GM10248 (cell line): Measurements from ENCODE around the gene PEX5L.

Experiments
- CTCF ChIA-PET: fragments of 300-600 bp; sonication (Branson Sonifier 250); formaldehyde crosslinking; extraction: SDS; loops from one replicate; lab custom pipeline; 2021; ENCODE audit warnings: antibody characterized with exemption; lab: Yijun Ruan, JAX
- POLR2A ChIA-PET: fragments of 350-650 bp; sonication (Branson Sonifier 250); formaldehyde crosslinking; extraction: SDS; loops from one replicate; lab custom pipeline; 2020; ENCODE audit warnings: antibody characterized with exemption; lab: Yijun Ruan, JAX
- DNase-seq: peaks from one replicate; pipeline ENCODE4 v3.0.0; 2012; ENCODE audit errors: extremely low spot score
- TF ChIP-seq, protein P1 (sequence below): IDR thresholded peaks from 2 replicates; pipeline ENCODE4 v1.5.1; 2012; ENCODE audit warnings: mild to moderate bottlenecking, low read depth; ENCODE audit errors: extremely low read depth, missing control alignments, control extremely low read depth

The PEX5L gene

GRCh38 chr3:180070925-180071324 is 34.2 kb upstream of the PEX5L start:
- ChIA-PET POLR2A (no interaction called here), CTCF (no interaction called here)
- TF ChIP-seq, protein P1, sequence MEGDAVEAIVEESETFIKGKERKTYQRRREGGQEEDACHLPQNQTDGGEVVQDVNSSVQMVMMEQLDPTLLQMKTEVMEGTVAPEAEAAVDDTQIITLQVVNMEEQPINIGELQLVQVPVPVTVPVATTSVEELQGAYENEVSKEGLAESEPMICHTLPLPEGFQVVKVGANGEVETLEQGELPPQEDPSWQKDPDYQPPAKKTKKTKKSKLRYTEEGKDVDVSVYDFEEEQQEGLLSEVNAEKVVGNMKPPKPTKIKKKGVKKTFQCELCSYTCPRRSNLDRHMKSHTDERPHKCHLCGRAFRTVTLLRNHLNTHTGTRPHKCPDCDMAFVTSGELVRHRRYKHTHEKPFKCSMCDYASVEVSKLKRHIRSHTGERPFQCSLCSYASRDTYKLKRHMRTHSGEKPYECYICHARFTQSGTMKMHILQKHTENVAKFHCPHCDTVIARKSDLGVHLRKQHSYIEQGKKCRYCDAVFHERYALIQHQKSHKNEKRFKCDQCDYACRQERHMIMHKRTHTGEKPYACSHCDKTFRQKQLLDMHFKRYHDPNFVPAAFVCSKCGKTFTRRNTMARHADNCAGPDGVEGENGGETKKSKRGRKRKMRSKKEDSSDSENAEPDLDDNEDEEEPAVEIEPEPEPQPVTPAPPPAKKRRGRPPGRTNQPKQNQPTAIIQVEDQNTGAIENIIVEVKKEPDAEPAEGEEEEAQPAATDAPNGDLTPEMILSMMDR, result no peak
- DNase-seq, result no peak

- CTCF ChIA-PET, result no interaction called here
- TF ChIP-seq, protein P1, result no peak
- POLR2A ChIA-PET, result no interaction called here
- no peak for DNase-seq
Observed at GRCh38 chr3:180068023-180068422, 31.3 kb upstream of the PEX5L start.

DNA sequence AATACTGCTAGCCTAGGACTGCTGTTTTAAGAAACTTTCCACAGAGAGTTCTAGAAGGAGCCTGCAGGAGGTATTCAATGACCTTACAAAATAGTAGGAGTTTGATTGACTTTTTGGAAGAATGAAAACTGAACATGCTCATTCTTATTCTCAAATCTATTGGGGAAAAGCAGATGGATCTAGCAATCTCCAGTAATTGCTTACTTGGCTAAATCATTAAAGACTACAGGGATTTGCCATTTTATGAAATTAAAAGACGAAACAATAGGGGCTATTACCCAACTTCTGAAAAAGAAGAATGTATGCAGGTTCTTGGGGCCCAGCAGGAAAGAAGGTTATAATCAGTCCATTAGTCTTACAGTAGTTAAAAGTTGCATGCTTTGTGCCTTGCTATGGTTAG is 29.9 kb upstream of the PEX5L start:
- POLR2A ChIA-PET, result no interaction called here

DNA sequence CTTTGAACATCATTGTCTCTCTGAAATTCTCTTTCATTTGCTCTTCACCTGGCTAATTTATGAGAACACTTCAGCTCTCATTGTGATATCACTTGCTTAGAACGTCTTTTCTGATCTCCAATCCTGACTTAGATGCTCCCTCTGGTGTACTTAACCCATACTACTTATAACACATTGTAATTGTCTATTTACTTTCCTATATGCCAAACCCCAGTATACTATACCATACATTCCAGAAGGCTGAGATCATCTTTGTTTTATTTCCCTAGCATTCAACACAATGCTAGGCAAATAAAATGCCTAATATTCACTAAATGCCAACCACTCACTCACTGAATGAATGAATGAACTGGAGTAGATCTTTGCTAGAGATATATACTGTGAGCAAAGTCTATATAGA is 27.0 kb upstream of the PEX5L start:
- TF ChIP-seq, protein P1, result no peak
- POLR2A ChIA-PET, result no interaction called here
- CTCF ChIA-PET, result no interaction called here
- DNase-seq, result no peak

More for the DNA sequence above, 29.9 kb upstream of the PEX5L start:
- CTCF ChIA-PET, result no interaction called here
- TF ChIP-seq, protein P1, result no peak
- DNase-seq, result no peak

GRCh38 chr3:180062771-180063170 is 26.0 kb upstream of the PEX5L start:
- POLR2A ChIA-PET, result no interaction called here

GRCh38 chr3:180059356-180059755 is 22.6 kb upstream of the PEX5L start:
- DNase-seq, result no peak
- ChIA-PET CTCF (interaction anchor here (1.0 kb wide), 1 partner anchor 207 kb away, joined by 3 read pairs; no protein-coding TSS in a partner anchor), POLR2A (no interaction called here)
- TF ChIP-seq, protein P1, result no peak

More at GRCh38 chr3:180062771-180063170, 26.0 kb upstream of the PEX5L start:
- no peak for DNase-seq
- TF ChIP-seq, protein P1, result no peak
- CTCF ChIA-PET, result no interaction called here
